ENCODE results near the gene F8. TPM values are rescaled to one million over a fixed set of nuclear protein-coding genes. Genes with fewer than 3 reads are reported as not detected.

Gene F8
- total RNA-seq, 1 experiment from 2014 or later = 2.6 TPM

GRCh38 chrX:154821523-154821922 lies 201.0 kb downstream of the F8 start:
- H3K36me3 ChIP-seq (ENCODE audit: control insufficient read depth in 1 of 2, insufficient read depth in 2 of 2, low read length in 2 of 2) = no peaks in the 10 kb centered on the region
- H3K27ac ChIP-seq (ENCODE audit: low read depth, low read length) = no peak overlapping the region
- H3K4me1 ChIP-seq (ENCODE audit: control insufficient read depth in 1 of 2, insufficient read depth in 2 of 2, low read length in 2 of 2) = no peaks in the 10 kb centered on the region
- H4K20me1 ChIP-seq (ENCODE audit: insufficient read depth) = no peaks in the 10 kb centered on the region
- no peak overlapping the region for H2AFZ ChIP-seq (ENCODE audit: low read depth, low read length, poor library complexity, severe bottlenecking)
- RAD21 ChIA-PET (ENCODE audit: low non-redundant PET in 1 of 2, low total read pairs in 2 of 2, uncharacterized antibody in 2 of 2, unreplicated experiment in 2 of 2) = no interaction called here
- H3K9me2 ChIP-seq (ENCODE audit: insufficient read depth) = no peaks in the 10 kb centered on the region
- BruUV-seq (replicated peaks) = no TSS peak
- CTCF ChIA-PET = no interaction called here
- no peak for ATAC-seq
- no peaks in the 10 kb centered on the region for H3K27me3 ChIP-seq (ENCODE audit: insufficient read depth, low read length)
- intact Hi-C loops (cut with micrococcal nuclease) = no loop called here
- H3K9ac ChIP-seq (ENCODE audit: low read length) = no peak overlapping the region
- no peak overlapping the region for H3K4me3 ChIP-seq (replicated peaks in 1 of 2; ENCODE audit: low read depth in 1 of 2, low read length in 2 of 2)
- TF ChIP-seq ZNF274 (IDR thresholded peaks at IDR 0.05; ENCODE audit: low read depth, low read length) (no peak), EGR1 (IDR thresholded peaks at IDR 0.05; ENCODE audit: low read depth) (no peak), POLR2AphosphoS5 (IDR thresholded peaks at IDR 0.05; ENCODE audit: low read depth, low read length) (no peak), CBX3 (IDR thresholded peaks at IDR 0.05; ENCODE audit: low read depth) (no peak), RAD21 (IDR thresholded peaks at IDR 0.05; ENCODE audit: low read depth) (no peak), YY1 (IDR thresholded peaks at IDR 0.05; ENCODE audit: extremely low read depth, insufficient replicate concordance, low read depth, low read length) (no peak), SIN3A (IDR thresholded peaks at IDR 0.05; ENCODE audit: low read depth) (no peak), POLR2A (IDR thresholded peaks at IDR 0.05; ENCODE audit: borderline replicate concordance, extremely low read depth, insufficient read depth, insufficient read length) (no peak), SRF (IDR thresholded peaks at IDR 0.05; ENCODE audit: low read depth) (no peak), ZBTB33 (IDR thresholded peaks at IDR 0.05; ENCODE audit: extremely low read depth, insufficient replicate concordance, low read length) (no peak), TCF7L2 (IDR thresholded peaks at IDR 0.05; ENCODE audit: borderline replicate concordance, extremely low read depth, insufficient read depth, insufficient read length) (no peak)
- H3K79me2 ChIP-seq (ENCODE audit: insufficient read depth, low read length) = no peaks in the 10 kb centered on the region
- POLR2A ChIA-PET = no interaction called here
- H3K4me2 ChIP-seq (ENCODE audit: low read length) = no peak overlapping the region
- DNase-seq (ENCODE audit: low read depth, low spot score) = no peak
- H3K9me3 ChIP-seq (ENCODE audit: control insufficient read depth in 1 of 2, insufficient read depth in 1 of 2, low read depth in 1 of 2, low read length in 2 of 2) = no peaks in the 10 kb centered on the region
